GM18858 (cell line): Measurements from ENCODE around the gene HELZ.
"Not testable (repeated sequence)": the region's sequence is repeated elsewhere in the genome, so short reads cannot be mapped to it uniquely, and the experiment has no call there.

ENCODE experiments used
- ATAC-seq: cut with Tn5 transposase; IDR thresholded peaks from one replicate; pipeline ENCODE4 v1.9.1; 2021; ENCODE audit not compliant: unreplicated experiment

The HELZ gene

GRCh38 chr17:67054608-67055007 is 190.4 kb downstream of the HELZ start:
- no peak for ATAC-seq

GRCh38 chr17:67054011-67054591 is 190.9 kb downstream of the HELZ start:
- no peak for ATAC-seq

- ATAC-seq: no peak
Observed at GRCh38 chr17:67053438-67054000, 191.5 kb downstream of the HELZ start.

- ATAC-seq: no peak
Observed at GRCh38 chr17:67052720-67053437, 192.1 kb downstream of the HELZ start.

- ATAC-seq: no peak
Observed at GRCh38 chr17:67051837-67052236, 193.2 kb downstream of the HELZ start.

GRCh38 chr17:67051155-67051538 is 193.8 kb downstream of the HELZ start:
- ATAC-seq: no peak

- ATAC-seq: no peak
Observed at GRCh38 chr17:67050471-67051154, 194.4 kb downstream of the HELZ start.

- ATAC-seq: no peak
Observed at GRCh38 chr17:67050066-67050465, 194.9 kb downstream of the HELZ start.

GRCh38 chr17:67049025-67049739 is 195.8 kb downstream of the HELZ start:
- no peak for ATAC-seq

- ATAC-seq: no peak
Observed at GRCh38 chr17:67047382-67047781, 197.6 kb downstream of the HELZ start.

- ATAC-seq: no peak
Observed at GRCh38 chr17:67046398-67046797, 198.6 kb downstream of the HELZ start.

- ATAC-seq: no peak
Observed at GRCh38 chr17:67044940-67045339, 200.1 kb downstream of the HELZ start.

GRCh38 chr17:67044016-67044772 is 200.8 kb downstream of the HELZ start, which contains the start of gene CACNG1:
TSS of gene CACNG1 (plus strand) at chr17:67044554. CDS start at chr17:67044661, 107 bp downstream.
- no peak for ATAC-seq

- ATAC-seq: no peak
Observed at GRCh38 chr17:67043283-67043682, 201.7 kb downstream of the HELZ start.

GRCh38 chr17:67041941-67042899 is 202.8 kb downstream of the HELZ start:
- ATAC-seq: no peak

GRCh38 chr17:67041531-67041930 is 203.5 kb downstream of the HELZ start:
- ATAC-seq: no peak

- not testable (repeated sequence) for ATAC-seq
Observed at GRCh38 chr17:67041119-67041518, 203.9 kb downstream of the HELZ start.

- ATAC-seq: no peak
Observed at GRCh38 chr17:67040652-67041051, 204.3 kb downstream of the HELZ start.

- ATAC-seq: no peak
Observed at GRCh38 chr17:67038861-67039365, 206.1 kb downstream of the HELZ start.
